ENCODE measurements around the gene ARHGAP28. TPM values are rescaled to one million over a fixed set of nuclear protein-coding genes. Genes with fewer than 3 reads are reported as not detected.

The ARHGAP28 gene
- total RNA-seq, 1 experiment from 2014 or later: not detected

GRCh38 chr18:6956999-6957398 lies 227.5 kb downstream of the ARHGAP28 start:
- H3K9me3 Mint-ChIP-seq (ENCODE audit: low read depth, unreplicated experiment): no peaks in the 10 kb centered on the region

GRCh38 chr18:6959110-6959509 lies 229.6 kb downstream of the ARHGAP28 start:
- Mint-ChIP-seq H3K9me3 (ENCODE audit: low read depth, unreplicated experiment) (no peaks in the 10 kb centered on the region), H3K4me1 (ENCODE audit: low read depth, unreplicated experiment) (peaks cover 26% of the 10 kb centered on the region), H3K36me3 (ENCODE audit: insufficient read depth, unreplicated experiment) (no peaks in the 10 kb centered on the region), H3K27ac (ENCODE audit: unreplicated experiment) (no peak overlapping the region), H3K27me3 (ENCODE audit: unreplicated experiment) (peaks cover 12% of the 10 kb centered on the region), H3K4me3 (ENCODE audit: low read depth, unreplicated experiment) (no peak overlapping the region)
- BruUV-seq (replicated peaks): no TSS peak
- CTCF ChIA-PET: no interaction called here
- intact Hi-C loops (cut with micrococcal nuclease; ENCODE audit: unreplicated experiment): no loop called here
- TF ChIP-seq CTCF (IDR thresholded peaks at IDR 0.05; ENCODE audit: unreplicated experiment): no peak
- DNase-seq: no peak

More at GRCh38 chr18:6956999-6957398, 227.5 kb downstream of the ARHGAP28 start:
- Mint-ChIP-seq H3K4me1 (ENCODE audit: low read depth, unreplicated experiment) (peaks cover 11% of the 10 kb centered on the region), H3K27ac (ENCODE audit: unreplicated experiment) (no peak overlapping the region), H3K36me3 (ENCODE audit: insufficient read depth, unreplicated experiment) (no peaks in the 10 kb centered on the region), H3K27me3 (ENCODE audit: unreplicated experiment) (peaks cover 26% of the 10 kb centered on the region), H3K4me3 (ENCODE audit: low read depth, unreplicated experiment) (no peak overlapping the region)
- intact Hi-C loops (cut with micrococcal nuclease; ENCODE audit: unreplicated experiment): no loop called here
- CTCF ChIA-PET: no interaction called here
- BruUV-seq (replicated peaks): no TSS peak
- no peak for DNase-seq
- TF ChIP-seq CTCF (IDR thresholded peaks at IDR 0.05; ENCODE audit: unreplicated experiment): no peak

DNA sequence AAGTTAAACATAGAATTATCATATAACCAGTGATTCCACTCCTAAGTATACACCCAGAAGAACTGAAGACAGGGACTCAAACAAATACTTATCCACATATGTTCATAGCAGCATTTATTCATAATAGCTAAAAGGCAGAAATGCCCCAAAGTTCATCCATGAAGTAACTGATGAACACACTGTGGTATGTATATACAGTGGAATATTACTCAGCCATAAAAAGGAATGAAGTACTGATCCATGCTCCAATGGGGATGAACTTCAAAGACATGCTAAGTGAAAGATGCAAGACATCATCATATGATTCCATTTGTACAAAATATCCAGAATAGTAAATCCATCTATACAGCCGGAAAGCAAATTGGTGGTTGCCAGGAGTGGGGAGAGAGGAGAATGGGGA lies 230.6 kb downstream of the ARHGAP28 start:
- Mint-ChIP-seq H3K4me3 (ENCODE audit: low read depth, unreplicated experiment) (no peak overlapping the region), H3K27me3 (ENCODE audit: unreplicated experiment) (peaks cover 2% of the 10 kb centered on the region), H3K36me3 (ENCODE audit: insufficient read depth, unreplicated experiment) (no peaks in the 10 kb centered on the region), H3K4me1 (ENCODE audit: low read depth, unreplicated experiment) (peaks cover 29% of the 10 kb centered on the region), H3K27ac (ENCODE audit: unreplicated experiment) (no peak overlapping the region), H3K9me3 (ENCODE audit: low read depth, unreplicated experiment) (no peaks in the 10 kb centered on the region)
- no peak for TF ChIP-seq CTCF (IDR thresholded peaks at IDR 0.05; ENCODE audit: unreplicated experiment)
- no peak for DNase-seq
- CTCF ChIA-PET: no interaction called here
- intact Hi-C loops (cut with micrococcal nuclease; ENCODE audit: unreplicated experiment): no loop called here
- no TSS peak for BruUV-seq (replicated peaks)

- Mint-ChIP-seq H3K27ac (ENCODE audit: unreplicated experiment) (no peak overlapping the region), H3K9me3 (ENCODE audit: low read depth, unreplicated experiment) (no peaks in the 10 kb centered on the region), H3K36me3 (ENCODE audit: insufficient read depth, unreplicated experiment) (no peaks in the 10 kb centered on the region), H3K27me3 (ENCODE audit: unreplicated experiment) (no peaks in the 10 kb centered on the region), H3K4me3 (ENCODE audit: low read depth, unreplicated experiment) (no peak overlapping the region), H3K4me1 (ENCODE audit: low read depth, unreplicated experiment) (peaks cover 29% of the 10 kb centered on the region)
- no peak for TF ChIP-seq CTCF (IDR thresholded peaks at IDR 0.05; ENCODE audit: unreplicated experiment)
- DNase-seq: no peak
- intact Hi-C loops (cut with micrococcal nuclease; ENCODE audit: unreplicated experiment): no loop called here
- no TSS peak for BruUV-seq (replicated peaks)
- CTCF ChIA-PET: no interaction called here
These were observed 231.1 kb downstream of the ARHGAP28 start for GRCh38 chr18:6960656-6961055.

Data from Calu3 (cell line).